ENCODE data around the gene CUTA. TPM values are rescaled to one million over a fixed set of nuclear protein-coding genes. Genes with fewer than 3 reads are reported as not detected.

The CUTA gene
- total and polyA plus RNA-seq, 2 of the 13 experiments (the other 11 are each of a cell fraction or from before 2014, with no cell fraction given): 170 to 180 TPM

- Histone ChIP-seq H3K36me3 (replicated peaks in 1 of 2; ENCODE audit: control insufficient read depth in 1 of 2, insufficient read depth in 2 of 2, low read length in 2 of 2) (no peaks in the 10 kb centered on the region), H3K27ac (ENCODE audit: extremely low read length, insufficient read depth, low read length) (no peak overlapping the region), H3K9me3 (ENCODE audit: low read length) (no peaks in the 10 kb centered on the region), H3K4me2 (ENCODE audit: low read depth, low read length) (no peak overlapping the region), H3K4me3 (replicated peaks in 1 of 3; ENCODE audit: insufficient read depth in 1 of 3, low read depth in 2 of 3, low read length in 3 of 3) (no peak overlapping the region), H3K79me2 (ENCODE audit: insufficient read depth, low read length) (no peaks in the 10 kb centered on the region), H2AFZ (ENCODE audit: low read length) (no peak overlapping the region), H3K9ac (ENCODE audit: insufficient read depth, low read depth, low read length) (no peak overlapping the region), H3K27me3 (ENCODE audit: control insufficient read depth in 1 of 2, insufficient read depth in 2 of 2, low read length in 2 of 2) (no peaks in the 10 kb centered on the region), H4K20me1 (ENCODE audit: insufficient read depth, low read length) (no peaks in the 10 kb centered on the region), H3K4me1 (ENCODE audit: insufficient read depth, low read length) (peaks cover 14% of the 10 kb centered on the region)
- POLR2A ChIA-PET: no interaction called here
- TF ChIP-seq XRCC5 (optimal IDR thresholded peaks at IDR 0.05; ENCODE audit: low read length) (no peak), PATZ1 (CRISPR knock-in tag; IDR thresholded peaks at IDR 0.05) (no peak), ZNF672 (CRISPR knock-in tag; IDR thresholded peaks at IDR 0.05) (no peak), ZNF230 (CRISPR knock-in tag; IDR thresholded peaks at IDR 0.05) (no peak), GABPB1 (CRISPR knock-in tag; IDR thresholded peaks at IDR 0.05) (no peak), ZNF839 (CRISPR knock-in tag; IDR thresholded peaks at IDR 0.05; ENCODE audit: borderline replicate concordance) (no peak), ZNF260 (CRISPR knock-in tag; IDR thresholded peaks at IDR 0.05; ENCODE audit: borderline replicate concordance, low read depth) (no peak), ZNF546 (CRISPR knock-in tag; conservative IDR thresholded peaks at IDR 0.05) (no peak), ATF7 (IDR thresholded peaks at IDR 0.05) (no peak), ATF7 (CRISPR knock-in tag; IDR thresholded peaks at IDR 0.05) (no peak), ZFAT (CRISPR knock-in tag; conservative IDR thresholded peaks at IDR 0.05) (no peak), CAMTA2 (CRISPR knock-in tag; IDR thresholded peaks at IDR 0.05; ENCODE audit: borderline replicate concordance) (no peak), FOXP1 (IDR thresholded peaks at IDR 0.05) (no peak), FOXP1 (CRISPR knock-in tag; IDR thresholded peaks at IDR 0.05) (no peak), ZNF558 (CRISPR knock-in tag; IDR thresholded peaks at IDR 0.05; ENCODE audit: borderline replicate concordance) (no peak), SATB2 (CRISPR knock-in tag; IDR thresholded peaks at IDR 0.05) (no peak), ZNF17 (CRISPR knock-in tag; IDR thresholded peaks at IDR 0.05) (no peak), ZNF280B (CRISPR knock-in tag; IDR thresholded peaks at IDR 0.05; ENCODE audit: borderline replicate concordance) (no peak), REXO4 (CRISPR knock-in tag; IDR thresholded peaks at IDR 0.05; ENCODE audit: borderline replicate concordance) (no peak), HOXA7 (CRISPR knock-in tag; IDR thresholded peaks at IDR 0.05) (no peak), MZF1 (CRISPR knock-in tag; IDR thresholded peaks at IDR 0.05; ENCODE audit: borderline replicate concordance) (no peak), ZHX1 (CRISPR knock-in tag; IDR thresholded peaks at IDR 0.05; ENCODE audit: low read depth) (no peak)
- intact Hi-C loops (cut with micrococcal nuclease; ENCODE audit: unreplicated experiment) (no loop called here), in situ Hi-C loops (cut with HindIII; ENCODE audit: extremely low pct_ligation_motif_present, low pct_unique_long_range_greater_than_20kb) (no loop called here)
- no peak for FAIRE-seq
- DNase-seq (ENCODE audit: low spot score): no peak
- WGBS (ENCODE audit: low lambda C conversion rate): 79% methylated on average over 4 of the region's 4 CpGs
- BruUV-seq (replicated peaks): no TSS peak
- no peak for ATAC-seq
- CTCF ChIA-PET (ENCODE audit: low intra/inter-chr PET ratio, low total read pairs): no interaction called here
Measured at GRCh38 chr6:33377171-33377570, 40.7 kb downstream of the CUTA start.

Measured in HepG2 (cell line).